ENCODE results near the gene ALOX12.
"Not testable (repeated sequence)": the region's sequence is repeated elsewhere in the genome, so short reads cannot be mapped to it uniquely, and the experiment has no call there.

Gene ALOX12
- long read RNA-seq, donor 1, result 0 reads
- long read RNA-seq, donor 2, result 0 reads
- long read RNA-seq, donor 3, result 0 reads
- long read RNA-seq, donor 4, partial matches to known transcripts, result 0 of 5 reads
- long read RNA-seq, donor 4, other reads (novel, unspliced or antisense), result 5 of 5 reads
- long read RNA-seq, donor 5, partial matches to known transcripts, result 0 of 12 reads
- long read RNA-seq, donor 5, other reads (novel, unspliced or antisense), result 12 of 12 reads
- long read RNA-seq, donor 6, partial matches to known transcripts, result 6 of 6 reads
- long read RNA-seq, donor 6, other reads (novel, unspliced or antisense), result 0 of 6 reads
- long read RNA-seq, donor 7, result 0 reads
- long read RNA-seq, donor 8, result 0 reads

GRCh38 chr17:6995500-6996255 is at the start of gene ALOX12:
ALOX12 (plus strand) TSS chr17:6996049; CDS start chr17:6996118, 69 bp downstream.
- peak; percentile 64 for DNase-seq

DNA sequence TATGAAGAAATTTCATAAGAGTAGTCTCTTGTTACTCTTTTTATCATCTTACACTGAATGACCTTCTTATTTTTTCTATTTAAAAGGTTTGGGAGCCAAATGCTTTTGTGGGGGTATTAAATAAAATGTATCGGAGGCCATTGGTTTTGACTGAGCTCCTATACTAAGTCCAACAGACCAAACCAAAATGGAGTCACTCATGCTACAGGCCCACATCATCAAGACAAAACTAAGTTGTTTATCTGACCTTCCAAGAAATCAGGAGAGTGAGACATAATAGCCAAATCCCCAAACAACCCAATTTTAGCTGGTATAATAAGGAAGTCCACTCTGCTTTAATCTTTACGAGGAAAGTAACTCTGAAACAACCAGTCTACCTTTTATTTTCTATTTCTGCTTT is 48.1 kb upstream of the ALOX12 start:
- DNase-seq, result no peak

DNA sequence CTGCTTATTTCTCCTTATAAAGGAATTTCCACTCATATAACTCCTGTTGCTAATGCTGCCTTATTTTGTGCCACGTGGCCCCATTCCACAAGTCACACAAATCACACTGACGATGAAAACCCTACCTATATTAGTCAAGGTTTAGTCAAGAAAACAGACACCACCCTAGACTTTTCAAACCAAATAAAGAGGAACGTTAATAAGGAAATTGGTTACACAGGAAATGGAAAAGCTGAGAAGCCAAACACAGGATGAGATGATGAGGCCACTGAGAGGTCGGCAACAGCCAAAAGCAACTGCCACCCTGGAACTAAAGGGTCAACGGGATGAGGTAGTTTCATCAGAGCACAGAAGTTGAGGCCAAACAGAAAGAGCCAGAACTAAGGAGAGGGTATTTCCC is 47.3 kb upstream of the ALOX12 start:
- no peak for DNase-seq

DNA sequence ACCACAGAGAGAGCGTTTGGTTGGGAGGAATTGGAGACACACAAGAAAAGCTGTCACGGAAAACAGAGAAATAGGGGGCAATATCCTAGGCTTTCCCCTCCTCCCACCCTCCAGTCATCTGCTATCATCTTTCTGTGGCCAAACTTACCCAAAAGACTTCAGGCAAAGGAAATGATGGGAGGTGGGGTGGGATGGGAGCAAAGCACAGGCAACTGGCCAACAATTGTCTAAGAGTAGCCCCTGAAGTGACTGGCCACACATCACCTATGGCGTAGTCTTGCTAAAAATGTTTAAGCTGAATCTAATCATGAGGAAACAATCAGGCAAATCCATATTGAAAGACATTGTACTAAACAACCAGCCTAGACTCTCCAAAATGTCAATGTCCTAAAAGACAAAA is 46.9 kb upstream of the ALOX12 start:
- DNase-seq, result no peak

DNA sequence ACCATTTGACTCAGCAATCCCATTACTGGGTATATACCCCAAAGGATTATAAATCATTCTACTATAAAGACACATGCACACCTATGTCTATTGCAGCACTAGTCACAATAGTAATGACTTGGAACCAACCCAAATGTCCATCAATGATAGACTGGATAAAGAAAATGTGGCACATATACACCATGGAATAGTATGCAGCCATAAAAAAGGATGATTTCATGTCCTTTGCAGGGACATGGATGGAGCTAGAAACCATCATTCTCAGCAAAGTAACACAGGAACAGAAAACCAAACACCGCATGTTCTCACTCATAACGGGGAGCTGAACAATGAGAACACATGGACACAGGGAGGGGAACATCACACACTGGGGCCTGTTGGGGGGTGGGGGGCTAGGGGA is 44.9 kb upstream of the ALOX12 start:
- not testable (repeated sequence) for DNase-seq

DNA sequence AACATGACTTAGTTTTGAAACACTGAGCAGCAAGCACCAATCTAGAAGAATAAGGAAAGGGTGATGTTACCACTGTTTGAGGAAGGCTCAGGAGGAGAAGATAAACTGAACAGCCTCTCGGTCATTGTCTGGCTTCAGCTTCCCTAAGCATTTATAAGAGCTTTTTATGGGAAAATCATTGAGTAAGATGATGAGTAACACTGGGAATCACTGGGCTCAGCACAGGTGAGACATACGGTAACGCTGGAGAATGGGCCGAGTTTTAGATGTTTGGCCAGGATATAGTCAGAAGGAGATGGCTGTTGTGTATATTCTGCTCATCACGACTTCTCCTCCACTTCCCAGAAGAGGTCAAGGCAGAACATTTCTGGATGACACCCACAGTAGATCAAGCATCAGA is 42.2 kb upstream of the ALOX12 start:
- DNase-seq, result no peak

- DNase-seq, result no peak
Measured at GRCh38 chr17:6959700-6960099, 36.1 kb upstream of the ALOX12 start.

GRCh38 chr17:6969323-6969726 is 26.5 kb upstream of the ALOX12 start:
- no peak for DNase-seq

- DNase-seq, result no peak
Measured at GRCh38 chr17:6970992-6971391, 24.9 kb upstream of the ALOX12 start.

GRCh38 chr17:6979440-6979839 is 16.4 kb upstream of the ALOX12 start:
- not testable (repeated sequence) for DNase-seq

GRCh38 chr17:6981426-6981825 is 14.4 kb upstream of the ALOX12 start:
- DNase-seq, result no peak

GRCh38 chr17:6985266-6985665 is 10.6 kb upstream of the ALOX12 start:
- DNase-seq, result no peak

DNA sequence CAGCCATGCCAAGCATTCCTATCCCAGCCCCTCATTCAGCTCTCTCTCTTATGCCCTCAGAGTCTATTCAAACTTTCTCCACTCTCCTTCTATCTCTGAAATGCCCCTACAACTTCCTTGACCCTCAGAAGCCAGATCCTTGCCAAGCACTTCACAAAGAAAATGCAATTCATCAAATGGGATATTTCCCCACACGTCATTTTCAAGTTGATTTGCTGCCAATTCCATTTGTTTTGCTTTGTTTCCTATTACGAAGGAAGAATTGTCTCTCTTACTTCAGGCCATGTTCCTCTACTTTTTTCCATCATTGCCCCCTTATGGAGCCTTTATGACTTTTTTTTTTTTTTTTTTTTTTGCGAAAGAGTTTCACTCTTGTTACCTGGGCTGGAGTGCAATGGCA is 9.2 kb upstream of the ALOX12 start:
- no peak for DNase-seq

DNA sequence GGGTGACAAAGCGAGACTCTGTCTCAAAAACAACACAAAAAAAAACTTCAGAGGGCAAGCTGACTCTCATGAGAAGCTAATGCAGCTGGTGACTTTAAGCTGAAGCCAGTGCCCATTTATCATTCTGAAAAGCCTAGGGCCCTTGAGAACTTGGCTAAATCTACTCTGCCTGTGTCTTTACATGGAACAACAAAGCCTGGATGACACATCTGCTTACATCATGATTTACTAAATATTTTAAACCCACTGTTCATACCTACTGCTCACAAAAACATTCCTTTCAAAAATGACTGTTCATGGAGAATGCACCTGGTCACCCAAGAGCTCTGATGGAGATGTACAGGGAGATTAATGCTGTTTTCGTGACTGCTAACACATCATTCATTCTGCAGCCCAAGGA is 6.1 kb upstream of the ALOX12 start:
- DNase-seq, result no peak

DNA sequence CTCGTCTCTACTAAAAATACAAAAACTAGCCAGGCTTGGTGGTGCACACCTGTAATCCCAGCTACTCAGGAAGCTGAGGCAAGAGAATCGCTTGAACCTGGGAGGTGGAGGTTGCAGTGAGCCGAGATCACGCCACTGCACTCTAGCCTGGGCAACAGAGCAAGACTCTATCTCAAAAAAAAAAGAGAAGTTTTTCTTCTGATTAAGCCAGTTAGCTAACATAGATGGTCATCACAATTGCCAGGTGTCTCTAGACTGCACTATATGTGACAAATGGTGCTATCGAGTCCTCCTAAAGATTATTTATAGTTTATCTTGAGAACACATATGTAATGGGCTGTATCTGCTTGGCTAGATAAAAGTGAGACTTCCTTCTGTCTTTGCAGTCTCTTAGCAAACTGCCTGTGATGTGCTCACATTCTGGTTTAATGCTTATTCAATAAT is 2.2 kb upstream of the ALOX12 start:
- DNase-seq, result not testable (repeated sequence)

GRCh38 chr17:6994118-6994598 is 1.7 kb upstream of the ALOX12 start:
- no peak for DNase-seq

- DNase-seq, result no peak
Measured at GRCh38 chr17:6994666-6995256, 1.1 kb upstream of the ALOX12 start.

DNA sequence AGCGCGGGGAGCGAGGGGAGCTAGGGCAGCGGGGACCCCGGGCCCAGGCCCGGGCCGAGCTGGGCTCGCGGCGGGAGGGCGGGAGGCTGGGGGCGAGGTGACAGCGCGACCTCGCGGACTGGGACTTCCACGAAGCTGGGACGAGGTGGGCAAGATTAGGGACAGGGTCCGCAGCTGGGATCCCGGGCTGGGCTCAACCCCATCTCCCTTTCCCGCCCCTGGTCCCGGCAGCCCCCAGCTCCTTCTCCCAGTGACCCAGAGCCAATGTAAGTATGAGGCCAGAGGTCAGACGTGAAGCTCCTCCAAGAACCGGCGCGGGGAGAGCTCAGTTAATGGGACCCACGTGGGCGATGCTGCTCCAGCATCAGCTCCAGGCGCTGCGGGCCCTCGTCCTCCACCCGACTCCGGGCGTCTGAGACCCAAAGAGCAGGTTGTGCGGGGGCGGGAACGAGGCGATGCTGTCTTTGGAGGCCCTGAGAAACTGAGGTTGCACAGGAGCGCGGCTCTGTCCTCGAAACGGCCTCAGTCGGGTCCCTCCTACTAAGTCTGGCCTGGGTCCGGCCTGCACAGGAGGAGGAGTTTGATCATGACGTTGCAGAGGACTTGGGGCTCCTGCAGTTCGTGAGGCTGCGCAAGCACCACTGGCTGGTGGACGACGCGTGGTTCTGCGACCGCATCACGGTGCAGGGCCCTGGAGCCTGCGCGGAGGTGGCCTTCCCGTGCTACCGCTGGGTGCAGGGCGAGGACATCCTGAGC is 585 bp downstream of the ALOX12 start:
- peak; percentile 39 for DNase-seq

DNA sequence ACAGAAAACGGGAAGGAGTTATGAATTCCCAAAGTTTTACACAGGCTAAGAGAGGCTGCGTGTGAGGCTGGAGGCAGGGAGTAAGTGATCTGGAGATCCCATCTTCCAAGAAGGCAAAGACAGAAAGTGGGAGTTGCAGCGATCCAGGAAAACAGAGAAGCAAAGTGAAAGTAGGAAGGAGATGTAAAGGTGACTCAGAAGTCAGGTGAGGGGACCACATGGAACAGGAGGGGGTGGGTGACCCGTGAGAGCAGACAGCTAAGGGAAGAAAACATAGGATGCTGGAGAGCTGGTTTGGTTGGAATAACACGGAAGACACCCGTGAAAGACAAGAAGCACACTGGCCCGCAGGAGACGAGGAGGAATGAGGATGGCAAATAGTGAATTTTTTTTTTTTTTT is 1.3 kb downstream of the ALOX12 start:
- no peak for DNase-seq

DNA sequence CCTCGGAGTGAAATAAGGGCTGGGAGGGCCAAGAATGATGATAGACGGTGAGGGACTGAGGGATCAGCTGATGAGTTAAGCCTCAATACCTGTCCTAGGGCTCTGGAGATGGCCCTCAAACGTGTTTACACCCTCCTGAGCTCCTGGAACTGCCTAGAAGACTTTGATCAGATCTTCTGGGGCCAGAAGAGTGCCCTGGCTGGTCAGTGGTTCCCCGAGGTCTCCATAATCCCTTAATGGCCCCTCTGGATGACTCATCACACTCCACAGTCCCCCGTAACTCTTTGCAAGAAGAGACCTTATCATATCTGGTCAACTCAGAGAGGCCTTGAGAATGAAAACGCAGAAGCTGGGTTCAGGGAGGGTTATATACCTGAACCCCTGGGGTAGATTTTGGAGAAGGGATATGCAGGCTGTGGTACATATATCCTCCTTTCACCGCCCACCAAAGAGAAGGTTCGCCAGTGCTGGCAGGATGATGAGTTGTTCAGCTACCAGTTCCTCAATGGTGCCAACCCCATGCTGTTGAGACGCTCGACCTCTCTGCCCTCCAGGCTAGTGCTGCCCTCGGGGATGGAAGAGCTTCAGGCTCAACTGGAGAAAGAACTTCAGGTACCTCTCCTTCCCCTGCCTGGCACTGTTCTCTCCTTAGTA is 3.1 kb downstream of the ALOX12 start:
- DNase-seq, result no peak

DNA sequence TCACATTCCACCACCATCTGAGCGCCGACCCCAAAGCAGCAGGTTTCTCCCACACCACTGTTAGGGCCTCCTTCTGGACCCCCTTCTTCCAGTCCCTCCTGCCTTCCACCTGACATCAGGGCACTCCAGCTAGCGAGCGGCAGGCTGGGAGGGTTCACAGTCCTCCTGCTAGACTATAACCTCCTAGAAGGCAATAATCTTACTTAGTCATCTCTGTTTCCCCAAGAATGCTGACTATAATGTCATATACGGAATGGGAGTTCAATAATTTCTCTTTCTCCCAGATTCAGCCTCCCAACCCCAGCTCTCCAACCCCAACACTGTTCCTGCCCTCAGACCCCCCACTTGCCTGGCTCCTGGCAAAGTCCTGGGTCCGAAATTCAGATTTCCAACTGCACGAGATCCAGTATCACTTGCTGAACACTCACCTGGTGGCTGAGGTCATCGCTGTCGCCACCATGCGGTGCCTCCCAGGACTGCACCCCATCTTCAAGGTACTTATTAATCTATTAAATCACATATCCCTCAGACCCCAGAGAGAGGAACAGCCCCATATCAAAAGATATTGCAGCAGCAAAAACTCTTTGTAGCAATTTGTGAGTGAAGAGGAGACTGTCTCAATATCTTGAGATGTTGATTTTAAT is 5.6 kb downstream of the ALOX12 start:
- DNase-seq, result no peak

All from right kidney (tissue), 9 donors.